GM21447 (cell line): ENCODE measurements around the gene NGRN.
"Not testable (repeated sequence)": the region's sequence is repeated elsewhere in the genome, so short reads cannot be mapped to it uniquely, and the experiment has no call there.

Source experiments
- ATAC-seq: cut with Tn5 transposase; IDR thresholded peaks from one replicate; pipeline ENCODE4 v1.9.1; 2021; ENCODE audit not compliant: unreplicated experiment

Gene NGRN

DNA sequence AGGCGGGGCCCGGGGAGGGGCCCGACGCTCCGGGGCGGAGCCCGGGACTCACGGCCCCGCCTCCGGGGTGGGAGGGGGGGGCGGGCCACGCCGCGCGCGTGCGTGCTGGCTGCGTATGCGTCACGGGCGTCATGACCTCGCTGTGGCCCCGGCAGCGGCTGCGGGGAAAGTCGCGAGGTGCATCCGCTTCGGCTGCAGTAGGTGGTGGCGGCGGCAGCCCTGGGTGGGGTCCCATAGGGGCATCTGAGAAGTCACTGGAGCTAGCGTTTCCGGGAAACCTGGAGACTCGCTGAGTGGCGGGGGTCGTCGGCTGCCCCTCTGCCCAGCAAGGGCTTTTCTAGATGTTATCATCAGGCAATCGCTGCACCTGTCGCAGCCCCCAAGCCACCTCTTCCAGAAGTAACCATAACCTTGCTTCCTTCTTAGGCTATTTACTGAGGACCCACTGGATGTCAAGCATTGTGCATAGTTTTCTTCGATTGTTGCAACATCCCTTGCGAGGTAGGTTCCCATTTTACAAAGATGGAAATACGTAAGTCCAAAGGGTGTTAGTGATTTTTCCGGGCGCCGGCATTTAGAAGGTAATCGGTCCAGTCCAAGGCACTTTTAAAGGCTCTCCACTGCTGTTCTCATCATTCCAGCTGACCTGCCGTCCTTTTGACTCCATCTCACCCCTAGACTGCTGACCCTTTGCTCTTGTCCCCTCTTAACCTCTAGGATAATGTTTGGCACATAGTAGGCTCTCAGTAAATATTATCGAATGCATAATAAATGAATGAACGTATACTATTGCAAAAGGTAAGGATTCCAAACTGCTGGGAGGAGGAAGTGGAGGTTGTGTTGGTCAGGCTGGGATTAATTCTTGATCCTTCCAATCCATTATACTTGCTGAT is 31.1 kb upstream of the NGRN start, which contains the start of gene GDPGP1:
Gene GDPGP1, plus strand, starts transcription at position 114 of the 893 bp plus-strand sequence. CDS start 6,700 bp downstream, outside the sequence.
- peak; percentile 56 for ATAC-seq

DNA sequence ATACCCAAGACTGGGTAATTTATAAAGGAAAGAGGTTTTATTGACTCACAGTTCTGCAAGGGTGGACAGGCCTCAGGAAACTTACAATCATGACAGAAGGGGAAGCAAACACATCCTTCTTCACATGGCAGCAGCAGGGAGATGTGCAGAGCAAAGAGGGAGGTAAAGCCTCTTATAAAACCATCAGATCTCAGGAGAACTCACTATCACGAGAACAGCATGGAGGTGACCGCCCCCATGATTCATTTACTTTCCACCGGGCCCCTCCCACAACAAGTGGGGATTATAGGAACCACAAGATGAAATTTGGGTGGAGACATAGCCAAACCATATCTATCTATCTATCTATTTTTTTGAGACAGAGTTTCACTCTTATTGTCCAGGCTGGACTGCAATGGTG is 26.1 kb upstream of the NGRN start:
- ATAC-seq, result no peak

DNA sequence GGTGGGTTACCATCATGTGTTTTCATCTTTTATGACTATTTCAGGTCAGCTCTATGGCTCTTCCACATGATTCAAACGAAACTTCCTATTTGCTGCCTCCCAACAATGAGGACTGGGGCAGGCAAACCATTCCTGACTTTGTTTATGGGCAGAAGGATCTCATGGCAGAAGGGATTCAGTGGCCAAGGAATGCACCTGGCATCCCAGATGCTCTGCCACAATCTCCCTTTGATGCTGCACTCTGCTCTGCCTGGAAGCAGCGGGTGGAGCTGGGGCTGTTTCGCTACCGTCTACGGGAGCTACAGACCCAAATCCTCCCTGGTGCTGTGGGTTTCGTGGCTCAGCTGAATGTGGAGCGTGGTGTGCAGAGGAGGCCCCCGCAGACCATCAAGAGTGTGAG is 24.6 kb upstream of the NGRN start:
- ATAC-seq, result no peak

DNA sequence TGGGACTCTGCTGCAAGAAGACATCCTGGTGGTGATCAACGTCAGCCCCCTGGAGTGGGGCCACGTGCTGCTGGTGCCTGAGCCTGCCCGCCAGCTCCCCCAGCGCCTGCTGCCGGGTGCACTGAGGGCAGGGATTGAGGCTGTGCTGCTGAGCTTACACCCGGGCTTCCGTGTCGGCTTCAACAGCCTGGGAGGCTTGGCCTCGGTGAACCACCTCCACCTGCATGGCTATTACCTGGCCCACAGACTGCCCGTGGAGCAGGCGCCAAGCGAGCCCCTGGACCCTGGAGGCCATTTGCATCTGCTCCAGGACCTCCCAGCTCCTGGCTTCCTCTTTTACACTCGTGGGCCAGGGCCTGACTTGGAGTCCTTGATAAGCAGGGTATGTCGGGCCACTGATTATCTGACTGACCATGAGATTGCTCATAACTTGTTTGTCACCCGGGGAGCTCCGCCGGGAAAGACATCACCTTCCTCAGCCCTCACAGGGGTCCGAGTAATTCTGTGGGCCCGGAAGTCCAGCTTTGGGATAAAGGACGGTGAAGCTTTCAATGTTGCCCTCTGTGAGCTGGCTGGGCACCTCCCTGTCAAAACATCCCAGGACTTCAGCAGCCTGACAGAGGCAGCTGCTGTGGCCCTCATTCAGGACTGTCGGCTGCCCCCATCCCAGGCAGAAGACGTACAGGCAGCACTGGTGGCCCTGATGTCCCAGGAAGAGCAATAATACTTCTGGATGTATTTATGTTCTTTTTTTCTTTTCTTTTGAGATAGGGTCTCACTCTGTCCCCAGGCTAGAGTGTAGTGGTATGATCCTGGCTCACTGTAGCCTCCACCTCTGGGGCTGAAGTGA is 23.9 kb upstream of the NGRN start:
- ATAC-seq, result no peak

DNA sequence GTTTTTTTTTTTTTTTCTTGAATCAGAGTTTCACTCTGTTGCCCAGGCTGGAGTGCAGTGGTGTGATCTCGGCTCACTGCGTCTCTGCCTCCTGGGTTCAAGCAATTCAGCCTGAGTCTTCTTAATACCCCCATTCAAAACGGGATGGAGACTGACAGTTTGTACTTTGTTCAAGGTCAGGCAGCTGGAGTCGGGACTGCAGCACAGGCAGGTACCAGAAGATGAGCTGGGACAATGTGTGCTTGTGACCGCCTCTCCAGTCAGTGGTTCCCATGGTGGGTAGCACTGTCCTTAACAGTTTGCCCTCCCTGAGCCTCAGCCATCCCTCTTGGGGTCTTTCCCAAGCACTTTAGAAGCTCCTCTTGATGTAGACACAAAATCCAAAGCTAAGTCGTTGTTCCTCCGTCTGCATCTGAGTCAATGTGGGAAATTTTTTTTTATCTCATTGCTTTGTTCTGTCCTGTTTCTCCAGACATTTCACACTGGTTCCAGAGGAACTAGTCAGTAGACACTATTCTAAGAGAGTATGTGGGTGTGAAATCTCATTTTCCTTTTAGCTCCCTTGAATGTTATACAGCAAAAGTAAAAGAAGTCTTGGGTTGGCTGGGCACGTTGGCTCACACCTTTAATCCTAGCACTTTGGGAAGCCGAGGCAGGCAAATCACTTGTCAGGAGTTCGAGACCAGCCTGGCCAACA is 21.4 kb upstream of the NGRN start:
- ATAC-seq, result no peak

DNA sequence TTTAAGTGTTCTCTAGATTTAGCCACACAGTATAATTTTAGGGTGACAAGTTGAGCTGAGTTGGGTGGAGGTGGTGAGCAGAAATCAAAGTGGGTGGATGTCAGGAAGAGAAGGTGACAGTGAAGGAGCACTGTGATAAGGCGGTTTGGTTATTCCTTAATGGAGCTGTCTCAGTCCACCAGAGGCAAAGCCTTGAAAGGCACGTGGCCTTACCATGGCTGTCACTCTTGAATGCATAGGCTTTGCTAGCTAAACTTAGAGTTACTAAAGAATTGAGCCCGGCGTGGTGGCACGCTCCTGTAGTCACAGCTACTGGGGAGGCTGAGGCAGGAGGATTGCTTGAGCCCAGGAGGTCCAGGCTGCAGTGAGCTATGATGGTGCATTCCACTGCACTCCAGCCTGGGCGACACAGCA is 16.7 kb upstream of the NGRN start:
- no peak for ATAC-seq

DNA sequence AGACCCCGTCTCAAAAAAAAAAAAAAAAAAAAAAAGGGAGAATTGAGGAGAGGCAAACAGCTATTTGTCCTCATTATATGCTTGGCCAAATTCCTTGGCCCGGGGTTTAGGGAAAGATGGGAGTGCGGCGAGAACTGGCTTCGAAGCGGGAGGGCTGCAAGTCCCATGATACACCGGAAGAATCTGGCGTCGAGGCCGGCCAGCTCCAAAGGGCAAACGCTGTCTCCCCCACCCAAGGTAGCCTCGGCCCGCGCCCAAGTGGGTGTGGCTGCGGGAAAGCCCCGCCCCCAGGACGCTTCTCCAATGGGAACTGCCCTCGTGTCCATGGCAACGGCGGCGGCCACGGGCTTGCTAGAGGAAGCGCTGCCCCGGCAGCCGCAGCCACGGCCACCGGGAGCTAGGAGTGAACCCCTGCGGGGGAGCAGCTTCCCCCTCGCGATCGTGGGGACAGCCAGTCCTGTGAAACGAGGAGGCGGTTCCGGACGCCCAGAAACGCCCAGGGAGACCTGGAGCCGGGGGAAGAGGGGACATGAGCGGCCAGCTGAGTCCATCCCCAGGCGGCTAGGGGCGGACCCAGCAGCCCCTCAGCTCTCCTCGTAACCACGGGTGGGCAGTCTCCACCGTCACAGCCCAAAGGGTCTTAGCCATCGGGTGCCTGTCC is 16.1 kb upstream of the NGRN start, which contains the start of gene TTLL13:
Gene TTLL13, plus strand, starts transcription at position 354 of the 661 bp plus-strand sequence. CDS start 1,075 bp downstream, outside the sequence.
- ATAC-seq, result peak; percentile 78

DNA sequence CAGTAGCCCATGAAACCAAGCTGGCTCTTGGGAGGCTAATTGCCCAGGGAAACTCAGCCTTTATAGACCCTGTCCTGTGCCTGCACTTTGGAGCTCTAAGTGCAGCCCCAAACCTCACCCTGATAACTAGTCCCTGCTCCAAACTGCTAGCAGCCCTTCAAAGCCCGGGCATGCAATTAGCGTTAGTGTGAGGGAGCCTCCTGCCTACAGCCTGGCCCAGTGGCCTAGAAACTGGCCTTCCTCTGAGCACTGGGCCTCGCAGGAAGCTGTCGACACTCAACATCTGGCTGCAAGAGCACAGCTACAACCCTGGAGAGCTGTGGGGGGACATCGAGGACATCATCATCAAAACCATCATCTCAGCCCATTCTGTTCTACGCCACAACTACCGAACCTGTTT is 7.7 kb upstream of the NGRN start:
- ATAC-seq, result no peak

DNA sequence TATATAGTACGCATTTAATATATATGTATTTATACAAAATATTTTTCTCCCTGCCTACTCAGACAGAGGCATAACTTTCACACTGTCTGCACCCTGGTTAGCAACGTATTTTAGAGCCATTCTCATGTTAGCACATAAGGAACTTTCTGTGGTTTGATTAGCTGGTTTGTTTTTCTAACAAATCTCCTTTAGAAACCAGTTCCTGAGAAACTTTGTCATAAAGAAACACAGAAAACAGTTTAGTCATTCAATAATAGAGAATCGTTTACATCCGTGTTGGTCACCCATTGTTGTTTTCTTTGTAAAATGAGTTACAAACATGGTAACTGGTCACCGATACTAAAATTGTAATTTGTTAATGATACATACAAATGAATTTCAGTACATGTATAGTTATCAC is 5.9 kb upstream of the NGRN start:
- ATAC-seq, result peak; percentile 80

DNA sequence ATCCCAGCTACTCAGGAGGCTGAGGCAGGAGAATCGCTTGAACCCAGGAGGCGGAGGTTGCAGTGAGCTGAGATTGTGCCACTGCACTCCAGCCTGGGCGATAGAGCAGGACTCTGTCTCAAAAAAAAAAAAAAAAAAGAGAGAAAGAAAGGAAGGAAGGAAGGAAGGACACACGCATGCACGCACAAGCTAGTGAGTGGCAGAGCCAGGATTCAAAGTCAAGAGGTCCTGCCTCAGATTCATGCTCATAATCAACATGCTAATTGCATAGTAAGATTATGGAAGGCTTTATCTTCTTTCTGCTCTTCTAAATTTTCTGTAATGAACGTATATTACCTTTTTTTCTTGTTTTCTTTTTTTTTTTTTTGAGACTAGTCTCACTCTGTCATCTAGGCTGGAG is 4.7 kb upstream of the NGRN start:
- ATAC-seq, result not testable (repeated sequence)

DNA sequence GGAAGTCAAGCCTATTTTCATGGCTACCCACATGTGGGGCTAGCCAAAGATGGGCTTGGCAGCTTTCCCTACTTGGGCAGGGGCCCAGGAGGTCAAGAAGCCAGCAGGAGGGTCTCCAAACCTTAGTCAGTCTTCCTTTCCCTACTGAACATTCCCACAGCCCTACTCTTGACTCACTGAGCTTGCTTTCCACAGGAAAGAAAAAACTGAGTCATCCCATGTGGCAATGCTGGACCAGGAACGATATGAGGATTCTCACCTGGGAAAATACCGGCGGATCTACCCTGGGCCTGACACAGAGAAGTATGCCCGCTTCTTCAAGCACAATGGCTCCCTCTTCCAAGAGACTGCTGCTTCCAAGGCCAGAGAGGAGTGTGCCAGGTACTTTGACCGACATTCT is 3.7 kb upstream of the NGRN start:
- no peak for ATAC-seq

DNA sequence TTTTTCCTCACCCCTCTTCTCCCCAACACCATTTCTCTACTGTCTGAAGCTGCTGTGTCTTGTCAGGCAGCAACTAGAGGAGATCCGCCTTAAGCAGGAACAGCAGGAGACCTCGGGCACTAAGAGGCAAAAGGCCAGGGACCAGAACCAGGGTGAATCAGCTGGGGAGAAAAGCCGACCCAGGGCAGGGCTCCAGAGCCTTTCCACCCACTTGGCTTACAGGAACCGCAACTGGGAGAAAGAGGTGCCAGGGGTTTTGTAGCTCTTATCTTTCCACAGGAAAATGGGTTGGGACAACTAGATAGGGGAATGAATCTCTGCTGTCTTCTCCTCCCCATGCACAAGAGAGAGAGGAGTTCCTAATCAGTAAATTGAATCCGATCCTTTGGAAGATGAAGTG is 3.0 kb upstream of the NGRN start:
- no peak for ATAC-seq

DNA sequence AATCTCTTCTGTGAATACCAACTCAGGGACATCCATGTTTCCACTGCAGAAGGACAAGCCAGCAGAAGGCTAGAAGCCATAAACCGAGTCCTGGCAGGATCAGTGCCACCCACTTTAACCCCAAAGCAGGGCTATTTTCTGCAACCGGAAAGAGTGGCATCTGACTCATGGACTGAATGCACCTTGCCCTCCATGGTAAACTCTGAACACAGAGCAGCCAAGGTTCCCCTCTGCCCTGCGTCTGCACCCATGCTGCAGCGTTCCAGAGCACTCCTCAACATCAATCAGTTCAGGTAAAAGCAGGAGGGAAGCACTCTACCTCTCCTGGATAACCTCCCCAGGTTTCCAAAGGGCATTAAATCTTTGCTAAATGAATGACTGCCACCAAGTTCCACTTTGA is 801 bp upstream of the NGRN start:
- ATAC-seq, result no peak

DNA sequence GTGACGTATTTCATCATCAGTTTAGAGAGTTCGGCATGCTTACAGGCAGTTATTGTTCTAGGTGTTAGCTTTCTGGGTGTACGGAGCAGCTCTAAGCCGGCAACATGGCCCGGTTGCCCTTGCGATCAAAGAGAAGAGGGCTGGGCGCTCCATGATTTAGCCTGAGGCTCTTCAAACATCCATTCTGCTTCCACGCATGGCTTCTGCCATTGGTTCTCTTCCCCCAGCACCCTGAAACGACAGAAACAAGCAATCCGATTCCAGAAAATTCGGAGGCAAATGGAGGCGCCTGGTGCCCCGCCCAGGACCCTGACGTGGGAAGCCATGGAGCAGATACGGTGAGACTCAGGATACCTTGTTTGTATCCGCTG is 574 bp downstream of the NGRN start:
- peak; percentile 5 for ATAC-seq

DNA sequence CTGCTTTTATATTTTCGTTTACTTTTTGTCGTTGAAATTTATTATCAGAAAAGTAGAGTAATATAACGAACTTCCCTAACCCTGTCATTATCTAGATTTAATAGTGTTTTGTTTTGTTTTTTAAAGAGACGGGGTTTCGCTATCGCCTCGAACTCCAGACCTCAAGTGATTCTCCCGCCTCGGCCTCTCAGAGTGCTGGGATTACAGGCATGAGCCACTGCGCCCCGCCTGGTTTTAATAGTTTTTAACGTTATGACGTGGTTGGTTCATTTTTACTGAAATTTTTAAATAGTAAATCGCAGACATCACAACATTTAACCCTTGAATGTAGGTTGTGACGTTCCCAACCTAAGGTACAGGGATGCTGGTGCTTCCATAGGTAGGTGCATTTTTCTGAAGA is 1.0 kb downstream of the NGRN start:
- ATAC-seq, result no peak

DNA sequence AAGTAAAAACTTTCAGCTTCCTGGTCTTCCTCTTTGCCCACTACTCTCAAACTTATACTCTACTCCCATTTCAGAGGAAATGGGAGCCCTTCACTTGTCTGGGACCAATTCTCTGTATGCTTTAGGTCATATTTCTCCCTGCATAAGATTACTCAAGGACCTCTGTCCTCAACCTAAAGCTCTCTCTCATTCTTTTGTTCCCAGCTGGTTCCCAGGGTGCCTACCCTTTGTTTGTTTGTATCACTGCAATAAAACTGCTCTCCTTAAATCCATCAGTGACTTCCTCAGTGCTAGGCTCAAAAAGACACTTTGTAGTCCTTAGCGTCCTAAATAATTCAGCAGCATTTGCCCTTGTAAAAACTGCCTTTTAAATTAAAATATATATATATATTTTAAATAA is 2.9 kb downstream of the NGRN start:
- no peak for ATAC-seq

DNA sequence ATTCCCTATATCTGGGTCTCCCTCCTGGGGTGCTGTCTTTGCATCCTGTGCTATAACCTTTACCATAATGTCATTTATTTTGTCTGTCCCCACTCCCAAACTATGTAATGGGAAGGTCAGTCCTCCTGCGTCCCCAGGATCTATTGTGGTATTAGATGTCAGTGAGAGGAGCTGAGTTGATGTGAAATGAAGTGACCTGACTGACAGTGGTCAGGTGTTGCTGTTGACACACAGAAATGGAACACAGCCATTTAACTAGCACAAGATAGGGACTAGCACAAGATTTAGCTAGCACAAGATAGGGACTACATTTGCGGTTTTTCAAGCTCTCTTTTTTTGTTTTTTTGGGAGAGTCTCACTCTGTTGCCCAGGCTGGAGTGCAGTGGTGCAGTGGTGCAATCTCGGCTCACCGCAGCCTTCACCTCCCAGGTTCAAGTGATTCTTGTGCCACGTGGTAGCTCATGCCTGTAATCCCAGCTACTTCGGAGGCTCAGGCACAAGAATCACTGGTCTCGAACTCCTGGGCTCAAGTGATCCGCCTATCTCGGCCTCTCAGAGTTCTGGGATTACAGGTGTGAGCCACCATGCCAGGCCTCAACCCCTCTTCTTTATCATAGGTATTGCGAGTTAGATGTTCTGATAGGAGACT is 5.2 kb downstream of the NGRN start:
- no peak for ATAC-seq

DNA sequence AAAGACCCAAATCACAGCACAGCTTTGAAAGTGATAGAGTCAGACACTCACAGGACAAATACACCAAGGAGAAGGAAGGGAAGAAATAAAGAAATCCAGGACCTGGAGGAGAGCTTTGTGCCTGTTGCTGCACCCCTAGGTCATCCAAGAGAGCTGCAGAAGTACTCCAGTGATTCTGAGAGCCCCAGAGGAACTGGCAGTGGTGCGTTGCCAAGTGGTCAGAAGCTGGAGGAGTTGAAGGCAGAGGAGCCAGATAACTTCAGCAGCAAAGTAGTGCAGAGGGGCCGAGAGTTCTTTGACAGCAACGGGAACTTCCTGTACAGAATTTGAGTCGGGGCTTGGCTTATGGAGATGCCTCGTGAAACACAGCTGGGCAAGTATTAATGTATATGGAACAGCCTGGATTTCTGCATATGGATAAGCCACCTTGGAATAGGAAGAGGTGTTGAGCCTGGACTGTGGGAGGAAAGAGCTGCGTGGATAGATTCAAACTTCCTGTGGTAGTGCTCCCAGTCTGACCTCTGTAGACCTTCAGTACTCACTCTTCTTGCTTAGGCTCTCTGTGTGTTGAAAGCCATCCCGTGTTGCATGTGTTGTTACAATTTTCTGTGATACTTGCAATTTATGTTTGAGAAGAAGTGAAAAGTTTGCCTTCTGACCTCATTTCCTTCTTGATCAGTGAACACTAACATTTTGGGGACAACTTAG is 6.1 kb downstream of the NGRN start:
- no peak for ATAC-seq

DNA sequence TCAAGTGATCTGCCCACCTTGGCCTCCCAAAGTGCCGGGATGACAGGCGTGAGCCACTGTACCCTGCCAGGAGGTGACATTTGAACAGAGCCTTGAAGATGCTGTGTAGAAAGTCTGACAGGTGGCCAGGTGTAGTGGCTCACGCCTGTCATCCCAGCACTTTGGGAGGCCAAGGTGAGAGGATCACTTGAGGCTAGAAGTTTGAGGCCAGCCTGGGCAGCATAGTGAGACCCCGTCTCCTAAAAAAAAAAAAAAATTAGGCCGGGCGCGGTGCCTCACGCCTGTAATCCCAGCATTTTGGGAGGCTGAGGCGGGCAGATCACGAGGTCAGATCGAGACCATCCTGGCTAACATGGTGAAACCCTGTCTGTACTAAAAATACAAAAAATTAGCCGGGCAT is 13.0 kb downstream of the NGRN start:
- not testable (repeated sequence) for ATAC-seq

DNA sequence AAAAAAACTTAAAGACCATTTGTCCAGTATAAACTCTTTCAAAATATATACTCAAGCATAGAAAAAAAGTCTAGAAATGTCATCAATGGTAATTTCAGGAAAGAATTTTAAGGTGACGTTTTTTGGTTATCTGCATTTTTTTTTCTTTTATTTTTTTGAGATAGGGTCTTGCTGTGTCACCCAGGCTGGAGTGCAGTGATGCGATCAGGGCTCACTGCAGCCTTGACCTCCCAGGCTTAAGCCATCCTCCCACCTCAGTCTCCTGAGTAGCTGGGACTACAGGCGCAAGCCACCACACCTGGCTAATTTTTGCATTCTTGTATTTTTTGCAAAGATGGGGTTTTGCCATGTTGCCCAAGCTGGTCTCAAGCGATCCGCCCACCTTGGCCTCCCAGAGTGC is 15.3 kb downstream of the NGRN start:
- ATAC-seq, result not testable (repeated sequence)
